ENCODE data around the gene C20orf144. TPM values are rescaled to one million over a fixed set of nuclear protein-coding genes. Genes with fewer than 3 reads are reported as not detected.

Gene C20orf144
- total and polyA plus RNA-seq, 7 donors, result 0.12 to 0.66 TPM; not detected in 5

DNA sequence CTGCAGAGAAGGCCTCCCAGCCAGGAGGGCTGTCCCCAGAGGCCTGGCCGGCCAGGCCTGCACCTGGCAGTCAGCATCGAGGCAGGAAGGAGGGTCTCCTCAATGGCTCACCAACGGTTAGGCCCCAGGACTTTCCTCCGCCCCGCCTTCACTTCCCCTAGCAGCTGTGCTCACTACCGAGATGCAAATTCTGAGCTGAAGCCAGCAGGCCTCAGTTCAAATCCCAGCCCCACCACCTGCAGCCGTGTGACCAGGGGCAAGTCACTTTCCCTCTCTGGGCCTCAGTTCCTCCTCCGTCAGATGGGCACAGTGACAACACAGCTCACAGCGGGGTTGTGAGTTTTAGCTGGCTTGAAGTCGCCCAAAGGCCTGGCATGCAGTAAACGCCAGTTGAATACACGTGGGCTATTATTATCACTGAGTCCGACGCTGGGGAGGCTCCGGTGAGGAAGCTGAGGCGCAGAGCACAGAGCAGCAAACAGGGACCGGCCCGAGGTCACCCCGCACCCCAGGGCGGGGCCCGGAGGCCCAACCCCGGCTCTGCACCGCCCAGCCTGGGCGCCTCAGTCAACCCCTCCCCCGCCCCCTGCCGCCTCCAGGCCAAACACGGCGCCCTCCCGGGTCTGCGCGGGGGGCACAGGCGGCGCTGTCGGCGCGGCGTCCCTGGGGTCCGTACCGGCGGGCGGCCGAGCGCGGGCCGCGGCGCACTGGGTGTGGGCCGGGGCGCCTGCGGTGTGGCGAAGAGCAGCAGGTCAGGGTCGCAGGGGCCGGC is 23.4 kb downstream of the C20orf144 start:
- Histone ChIP-seq H3K27ac (peak overlapping the region in 3 of 4 donors; percentile 34 to 63 (median 51)), H3K36me3 (no peaks in the 10 kb centered on the region), H3K4me3 (peak overlapping the region in 3 of 4 donors; percentile 44 to 51 (median 50)), H3K9me3 (no peaks in the 10 kb centered on the region), H3K4me1 (peaks cover 0 to 19% (median 15%) of the 10 kb centered on the region in 4 donors), H3K27me3 (no peaks in the 10 kb centered on the region)
- no peak for TF ChIP-seq EP300 (IDR thresholded peaks at IDR 0.05)
- TF ChIP-seq, protein P1, sequence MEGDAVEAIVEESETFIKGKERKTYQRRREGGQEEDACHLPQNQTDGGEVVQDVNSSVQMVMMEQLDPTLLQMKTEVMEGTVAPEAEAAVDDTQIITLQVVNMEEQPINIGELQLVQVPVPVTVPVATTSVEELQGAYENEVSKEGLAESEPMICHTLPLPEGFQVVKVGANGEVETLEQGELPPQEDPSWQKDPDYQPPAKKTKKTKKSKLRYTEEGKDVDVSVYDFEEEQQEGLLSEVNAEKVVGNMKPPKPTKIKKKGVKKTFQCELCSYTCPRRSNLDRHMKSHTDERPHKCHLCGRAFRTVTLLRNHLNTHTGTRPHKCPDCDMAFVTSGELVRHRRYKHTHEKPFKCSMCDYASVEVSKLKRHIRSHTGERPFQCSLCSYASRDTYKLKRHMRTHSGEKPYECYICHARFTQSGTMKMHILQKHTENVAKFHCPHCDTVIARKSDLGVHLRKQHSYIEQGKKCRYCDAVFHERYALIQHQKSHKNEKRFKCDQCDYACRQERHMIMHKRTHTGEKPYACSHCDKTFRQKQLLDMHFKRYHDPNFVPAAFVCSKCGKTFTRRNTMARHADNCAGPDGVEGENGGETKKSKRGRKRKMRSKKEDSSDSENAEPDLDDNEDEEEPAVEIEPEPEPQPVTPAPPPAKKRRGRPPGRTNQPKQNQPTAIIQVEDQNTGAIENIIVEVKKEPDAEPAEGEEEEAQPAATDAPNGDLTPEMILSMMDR (IDR thresholded peaks at IDR 0.05), result no peak
- no peak for TF ChIP-seq POLR2AphosphoS5 (IDR thresholded peaks at IDR 0.05)
- no peak for TF ChIP-seq POLR2A (IDR thresholded peaks at IDR 0.05)
- WGBS, 2 donors, result 1% methylated on average over 53 of the region's 53 CpGs
- intact Hi-C loops (cut with DNase I), result loop anchor here (5.0 kb wide), 1 partner anchor 47 kb away; the partner anchor contains the start of gene ZNF341
- DNase-seq, result no peak

DNA sequence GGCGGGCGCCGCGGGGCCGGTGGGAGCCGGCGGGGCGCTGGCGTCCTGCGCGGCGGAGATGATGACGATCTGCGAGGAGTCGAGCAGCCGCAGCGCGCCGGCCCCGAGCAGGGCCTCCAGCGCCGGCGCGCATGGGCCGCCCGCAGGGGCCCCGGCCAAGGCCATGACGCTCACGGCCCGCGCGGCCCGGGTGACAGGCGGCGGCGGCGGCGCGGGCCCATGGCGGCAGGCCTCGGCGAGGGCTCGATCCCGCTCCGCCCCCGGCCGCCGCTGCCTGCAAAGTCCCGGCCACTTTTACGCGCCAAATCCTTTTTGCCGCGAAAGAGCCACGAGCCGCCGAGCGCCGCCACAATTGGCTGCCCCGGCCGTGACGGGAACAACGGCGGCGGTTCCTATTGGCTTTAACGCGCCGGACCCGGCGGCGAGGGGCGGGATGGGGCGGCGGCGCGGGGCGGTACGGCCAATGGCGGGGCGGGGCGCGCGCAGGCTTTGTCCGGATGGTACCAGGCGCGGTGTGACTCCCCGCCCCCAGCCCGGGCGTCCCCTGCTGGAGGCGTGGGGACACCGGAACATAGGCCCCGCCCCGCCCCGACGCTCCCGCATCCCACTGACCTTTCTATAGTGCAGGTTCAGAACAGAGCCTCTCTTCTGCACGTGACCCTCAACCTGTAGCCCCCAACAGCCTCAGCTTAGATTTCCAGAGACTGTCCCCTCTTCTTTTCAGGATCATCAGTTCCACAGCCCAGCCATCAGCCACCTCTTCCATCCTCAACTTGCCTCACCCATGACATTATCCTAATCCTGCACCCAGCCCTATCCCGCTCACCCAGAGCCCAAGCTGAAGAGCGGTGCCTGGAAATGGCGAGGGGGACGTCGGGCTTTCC is 24.2 kb downstream of the C20orf144 start, which contains the start of gene E2F1:
Gene E2F1, minus strand, starts transcription at position 286 of the 884 bp plus-strand sequence. Its CDS starts 121 bp downstream, at position 165.
- WGBS, 2 donors, result 1 to 2% methylated on average over 101 of the region's 101 CpGs
- peak; percentile 97 for DNase-seq
- H3K9me3 ChIP-seq, result no peaks in the 10 kb centered on the region

DNA sequence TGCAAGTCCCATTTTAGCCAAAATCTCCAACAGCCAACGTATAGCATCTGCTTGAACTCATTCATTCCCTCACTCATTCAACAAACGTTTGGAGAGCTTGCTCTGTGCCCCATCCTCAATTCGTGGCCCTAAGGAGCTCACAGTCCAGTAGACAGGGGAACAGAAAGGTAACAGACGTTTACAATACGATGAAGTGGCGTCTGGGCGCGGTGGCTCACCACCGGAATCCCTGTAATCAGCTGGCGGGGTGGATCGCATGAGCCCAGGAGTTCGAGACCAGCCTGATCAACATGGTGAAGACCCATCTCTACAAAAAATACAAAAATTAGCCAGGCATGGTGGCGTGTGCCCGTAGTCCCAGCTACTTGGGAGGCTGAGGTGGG is 24.8 kb downstream of the C20orf144 start:
- H3K4me3 ChIP-seq, result peak overlapping the region in 2 of 4 donors; percentile 50 to 51
- no peaks in the 10 kb centered on the region for H3K9me3 ChIP-seq
- H3K36me3 ChIP-seq, result no peaks in the 10 kb centered on the region
- no peak for TF ChIP-seq POLR2A (IDR thresholded peaks at IDR 0.05)
- TF ChIP-seq, protein P1 (IDR thresholded peaks at IDR 0.05), result no peak
- no peak for TF ChIP-seq EP300 (IDR thresholded peaks at IDR 0.05)
- TF ChIP-seq POLR2AphosphoS5 (IDR thresholded peaks at IDR 0.05), result no peak
- no peak for DNase-seq
- H3K4me1 ChIP-seq, result peaks cover 0 to 19% (median 15%) of the 10 kb centered on the region in 4 donors
- intact Hi-C loops (cut with DNase I), result loop anchor here (5.0 kb wide), 1 partner anchor 45 kb away; the partner anchor contains the start of gene ZNF341
- peak overlapping the region; percentile 46 to 65 (median 62) for H3K27ac ChIP-seq
- no peaks in the 10 kb centered on the region for H3K27me3 ChIP-seq
- WGBS, 2 donors, result 69 to 80% methylated on average over 14 of the region's 14 CpGs

More for the DNA sequence above, 24.2 kb downstream of the C20orf144 start, which contains the start of gene E2F1:
- Histone ChIP-seq H3K27ac (peak within 1 kb of the TSS; percentile 51 to 65 (median 62)), H3K27me3 (no peaks in the 10 kb centered on the region), H3K36me3 (no peaks in the 10 kb centered on the region), H3K4me1 (peaks cover 0 to 19% (median 15%) of the 10 kb centered on the region in 4 donors), H3K4me3 (peak within 1 kb of the TSS in 3 of 4 donors; percentile 44 to 51 (median 50))
- peak in 1 of 4 donors; percentile 55 for TF ChIP-seq POLR2AphosphoS5 (IDR thresholded peaks at IDR 0.05)
- no peak for TF ChIP-seq POLR2A (IDR thresholded peaks at IDR 0.05)
- no peak for TF ChIP-seq EP300 (IDR thresholded peaks at IDR 0.05)
- TF ChIP-seq, protein P1 (IDR thresholded peaks at IDR 0.05), result peak in 2 of 4 experiments; percentile 30 to 47
- intact Hi-C loops (cut with DNase I), result loop anchor here (5.0 kb wide), 1 partner anchor 46 kb away; the partner anchor contains the start of gene ZNF341

DNA sequence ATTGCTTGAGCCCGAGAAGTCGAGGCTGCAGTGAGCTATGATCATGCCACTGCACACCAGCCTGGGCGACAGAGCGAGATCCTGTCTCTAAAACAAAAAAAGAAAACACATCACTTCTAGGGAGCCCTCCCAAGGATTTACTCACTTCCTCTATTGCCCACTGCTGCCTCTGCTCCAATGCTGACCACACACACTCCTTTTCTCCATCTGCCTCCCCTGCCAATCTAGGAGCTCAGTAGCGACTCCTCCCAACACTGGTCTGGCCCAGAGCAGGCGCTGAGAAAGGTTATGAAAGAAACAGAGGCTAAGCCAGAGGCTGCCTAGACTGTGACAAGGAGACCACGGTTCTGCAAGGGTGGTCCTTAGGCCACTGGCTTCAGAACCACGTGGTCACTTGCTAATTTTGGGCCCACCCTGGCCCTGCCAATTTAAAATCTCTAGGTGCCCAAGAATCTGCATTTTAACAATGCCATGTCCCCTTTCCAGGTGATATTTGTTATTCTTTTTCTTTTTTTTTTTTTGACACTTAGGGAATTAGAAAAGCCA is 25.3 kb downstream of the C20orf144 start:
- Histone ChIP-seq H3K27ac (peak overlapping the region in 1 of 4 donors; percentile 65), H3K4me3 (no peak overlapping the region), H3K9me3 (no peaks in the 10 kb centered on the region), H3K4me1 (peaks cover 0 to 19% (median 15%) of the 10 kb centered on the region in 4 donors), H3K27me3 (no peaks in the 10 kb centered on the region), H3K36me3 (no peaks in the 10 kb centered on the region)
- WGBS, 2 donors, result 85 to 88% methylated on average over 8 of the region's 8 CpGs
- intact Hi-C loops (cut with DNase I), result loop anchor here (5.0 kb wide), 1 partner anchor 45 kb away; the partner anchor contains the start of gene ZNF341
- TF ChIP-seq POLR2AphosphoS5 (IDR thresholded peaks at IDR 0.05) (no peak), EP300 (IDR thresholded peaks at IDR 0.05) (no peak), POLR2A (IDR thresholded peaks at IDR 0.05) (no peak)
- TF ChIP-seq, protein P1 (IDR thresholded peaks at IDR 0.05), result no peak
- no peak for DNase-seq
